Keratinocyte (primary cell): ENCODE results near the gene YPEL1. TPM values are rescaled to one million over a fixed set of nuclear protein-coding genes. Genes with fewer than 3 reads are reported as not detected.

Experiments
- DNase-seq: peaks from one replicate; pipeline ENCODE4 v3.0.0-alpha.2; 2011; ENCODE audit warnings: low read depth, missing footprints, low spot score
- FAIRE-seq: peaks from 2 replicates; lab custom pipeline; 2011; peaks lifted over from hg19 to GRCh38; lab: Jason Lieb, UNC
- H2AFZ ChIP-seq: 2 replicates; pipeline ENCODE4 v1.6.0; 2012; ENCODE audit warnings: low read length, control low read depth, inconsistent platforms; ENCODE audit not compliant: control insufficient read depth
- H3K27ac ChIP-seq: 2 replicates; pipeline ENCODE4 v1.5.1; 2011; ENCODE audit warnings: low read length; ENCODE audit not compliant: control insufficient read depth, insufficient read depth
- H3K27me3 ChIP-seq: 3 replicates; pipeline ENCODE4 v1.6.0; 2011; ENCODE audit warnings: low read length; ENCODE audit not compliant: control insufficient read depth, insufficient read depth; ENCODE audit errors: extremely low read depth
- H3K36me3 ChIP-seq, 2 experiments: 2 replicates in 1 of 2; 3 replicates in 1 of 2; pipeline ENCODE4 v1.5.1; 2011; ENCODE audit warnings: low read length in 2 of 2, mild to moderate bottlenecking in 1 of 2; ENCODE audit not compliant: control insufficient read depth in 2 of 2, insufficient read depth in 2 of 2; ENCODE audit errors: extremely low read depth in 1 of 2
- H3K4me1 ChIP-seq: 3 replicates; pipeline ENCODE4 v1.5.1; 2011; ENCODE audit warnings: low read length; ENCODE audit not compliant: control insufficient read depth, insufficient read depth; ENCODE audit errors: extremely low read depth
- H3K4me2 ChIP-seq: 3 replicates; pipeline ENCODE4 v1.6.0; 2011; ENCODE audit warnings: low read depth, low read length; ENCODE audit not compliant: control insufficient read depth, insufficient read depth; ENCODE audit errors: extremely low read depth
- H3K4me3 ChIP-seq, 3 experiments: fragments of 200-600 bp in 1 of 3; sonication (generic) in 1 of 3; 2 replicates in 2 of 3; 3 replicates in 1 of 3; pipeline ENCODE4 v1.5.1; 2011 to 2016; ENCODE audit warnings: low read length in 3 of 3, mild to moderate bottlenecking in 3 of 3, control low read depth in 2 of 3, inconsistent platforms in 1 of 3, low read depth in 1 of 3, mixed read lengths in 1 of 3, mixed run types in 1 of 3, moderate library complexity in 1 of 3; ENCODE audit not compliant: control insufficient read depth in 2 of 3, insufficient read depth in 2 of 3; ENCODE audit errors: extremely low read depth in 1 of 3
- H3K79me2 ChIP-seq: 2 replicates; pipeline ENCODE4 v1.6.0; 2012; ENCODE audit warnings: low read length; ENCODE audit not compliant: control insufficient read depth, insufficient read depth
- H3K9ac ChIP-seq: 3 replicates; pipeline ENCODE4 v1.6.0; 2011; ENCODE audit warnings: low read length; ENCODE audit not compliant: control insufficient read depth, insufficient read depth; ENCODE audit errors: extremely low read depth
- H3K9me1 ChIP-seq: 3 replicates; pipeline ENCODE4 v1.6.0; 2011; ENCODE audit warnings: low read length; ENCODE audit not compliant: control insufficient read depth, insufficient read depth; ENCODE audit errors: extremely low read depth
- H3K9me3 ChIP-seq: 2 replicates; pipeline ENCODE4 v1.5.1; 2012; ENCODE audit warnings: low read depth, low read length; ENCODE audit not compliant: control insufficient read depth
- H4K20me1 ChIP-seq: 3 replicates; pipeline ENCODE4 v1.6.0; 2011; ENCODE audit warnings: low read length; ENCODE audit not compliant: control insufficient read depth, insufficient read depth; ENCODE audit errors: extremely low read depth
- EZH2 ChIP-seq: IDR thresholded peaks from one replicate; pipeline ENCODE4 v1.6.1; 2012; ENCODE audit warnings: inconsistent platforms, mild to moderate bottlenecking, low read length, moderate library complexity
- dilution Hi-C: fragments of 300-500 bp; cut with MboI; formaldehyde crosslinking; loops from one replicate; pipeline ENCODE4 v1.7.0; 2020; ENCODE audit warnings: low sequenced_read_pairs; ENCODE audit not compliant: extremely low pct_ligation_motif_present
- polyA plus RNA-seq, 5 experiments: library from polyadenylated mRNA; depleted of rRNA in 3 of 5; stranded (reverse) in 3 of 5; stranded (forward) in 1 of 5; unstranded in 1 of 5; fragments of >200 nt; gene quantifications; 1 replicate in 1 of 5; 2 replicates in 3 of 5; 3 replicates in 1 of 5; pipeline versions ENCODE4 v1.2.1 to v1.2.3, GENCODE V29; 2011 to 2012; ENCODE audit warnings: missing spikeins in 2 of 5, low read depth in 1 of 5, low replicate concordance in 1 of 5
- TF ChIP-seq, protein P1 (sequence below), 3 experiments: IDR thresholded peaks in 1 of 3; conservative IDR thresholded peaks in 1 of 3; optimal IDR thresholded peaks in 1 of 3; 2 replicates in 2 of 3; 3 replicates in 1 of 3; pipeline versions ENCODE3 to v1.5.1; 2011; ENCODE audit warnings: low read length in 3 of 3, mild to moderate bottlenecking in 3 of 3, moderate library complexity in 2 of 3, control low read depth in 1 of 3, inconsistent platforms in 1 of 3; ENCODE audit not compliant: insufficient read depth in 2 of 3; ENCODE audit errors: extremely low read depth in 1 of 3

Gene YPEL1
- polyA plus RNA-seq, 1 donor (not counting 4 experiments of a cell fraction or from before 2014, with no cell fraction given) = 0.03 TPM

DNA sequence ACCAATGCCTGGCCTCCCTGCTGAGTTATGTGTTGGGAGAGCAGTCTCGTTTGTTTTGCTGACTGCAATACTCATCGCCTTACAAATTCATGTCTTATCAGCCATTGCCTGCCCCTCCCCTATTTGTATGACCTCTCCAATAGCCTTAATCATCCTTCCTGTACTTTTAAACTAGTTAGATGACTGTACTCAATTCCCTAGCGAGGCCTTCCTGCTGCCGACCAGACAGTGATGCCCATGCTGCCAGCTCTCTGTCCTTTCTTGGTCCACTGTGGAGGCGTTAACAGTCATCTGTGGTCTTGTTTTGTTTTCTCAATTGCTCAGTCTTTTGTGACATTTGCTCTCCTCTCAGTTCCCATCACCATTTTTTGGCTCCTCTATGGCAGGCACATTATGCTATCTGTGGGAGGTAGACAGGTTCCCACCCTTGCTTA lies 20.3 kb upstream of the YPEL1 start:
- peaks cover 4 to 18% of the 10 kb centered on the region in 2 experiments for H3K36me3 ChIP-seq
- dilution Hi-C loops = no loop called here
- no peak overlapping the region for H3K27ac ChIP-seq
- H2AFZ ChIP-seq = no peak overlapping the region
- no peak for DNase-seq
- no peaks in the 10 kb centered on the region for H3K9me1 ChIP-seq
- no peaks in the 10 kb centered on the region for H3K79me2 ChIP-seq
- no peak overlapping the region for H3K9ac ChIP-seq
- no peak for FAIRE-seq
- no peak overlapping the region for H3K4me2 ChIP-seq
- H4K20me1 ChIP-seq = no peaks in the 10 kb centered on the region
- H3K4me1 ChIP-seq = peaks cover 6% of the 10 kb centered on the region
- TF ChIP-seq, protein P1, sequence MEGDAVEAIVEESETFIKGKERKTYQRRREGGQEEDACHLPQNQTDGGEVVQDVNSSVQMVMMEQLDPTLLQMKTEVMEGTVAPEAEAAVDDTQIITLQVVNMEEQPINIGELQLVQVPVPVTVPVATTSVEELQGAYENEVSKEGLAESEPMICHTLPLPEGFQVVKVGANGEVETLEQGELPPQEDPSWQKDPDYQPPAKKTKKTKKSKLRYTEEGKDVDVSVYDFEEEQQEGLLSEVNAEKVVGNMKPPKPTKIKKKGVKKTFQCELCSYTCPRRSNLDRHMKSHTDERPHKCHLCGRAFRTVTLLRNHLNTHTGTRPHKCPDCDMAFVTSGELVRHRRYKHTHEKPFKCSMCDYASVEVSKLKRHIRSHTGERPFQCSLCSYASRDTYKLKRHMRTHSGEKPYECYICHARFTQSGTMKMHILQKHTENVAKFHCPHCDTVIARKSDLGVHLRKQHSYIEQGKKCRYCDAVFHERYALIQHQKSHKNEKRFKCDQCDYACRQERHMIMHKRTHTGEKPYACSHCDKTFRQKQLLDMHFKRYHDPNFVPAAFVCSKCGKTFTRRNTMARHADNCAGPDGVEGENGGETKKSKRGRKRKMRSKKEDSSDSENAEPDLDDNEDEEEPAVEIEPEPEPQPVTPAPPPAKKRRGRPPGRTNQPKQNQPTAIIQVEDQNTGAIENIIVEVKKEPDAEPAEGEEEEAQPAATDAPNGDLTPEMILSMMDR (optimal IDR thresholded peaks at IDR 0.05 in 1 of 3, IDR thresholded peaks at IDR 0.05 in 1 of 3, conservative IDR thresholded peaks at IDR 0.05 in 1 of 3; ENCODE audit: extremely low read depth in 1 of 3, insufficient read depth in 2 of 3, low read length in 3 of 3) = no peak
- TF ChIP-seq EZH2 = no peak
- H3K27me3 ChIP-seq = no peaks in the 10 kb centered on the region
- H3K9me3 ChIP-seq = no peaks in the 10 kb centered on the region
- no peak overlapping the region for H3K4me3 ChIP-seq

DNA sequence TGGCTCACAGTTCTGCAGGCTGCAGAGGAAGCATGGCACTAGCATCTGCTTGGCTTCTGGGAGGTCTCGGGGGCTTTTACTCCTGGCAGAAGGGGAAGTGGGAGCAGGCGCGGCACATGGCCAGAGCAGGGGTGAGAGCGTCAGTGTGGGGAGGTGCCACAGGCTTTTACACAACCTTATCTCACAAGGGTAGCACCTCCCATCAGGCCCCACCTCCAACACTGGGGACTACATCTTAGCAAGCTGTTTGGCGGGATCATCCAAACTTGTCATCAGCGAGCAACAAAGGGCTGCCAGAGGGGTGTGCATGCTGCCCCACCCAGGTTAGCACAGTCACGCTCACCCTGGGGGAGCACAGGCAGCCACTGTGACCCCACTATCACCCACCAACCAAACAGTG lies 18.9 kb upstream of the YPEL1 start:
- H3K79me2 ChIP-seq = no peaks in the 10 kb centered on the region
- no peak overlapping the region for H3K9ac ChIP-seq
- H3K9me3 ChIP-seq = no peaks in the 10 kb centered on the region
- no peak overlapping the region for H3K27ac ChIP-seq
- H3K4me2 ChIP-seq = no peak overlapping the region
- FAIRE-seq = no peak
- TF ChIP-seq EZH2 = no peak
- TF ChIP-seq, protein P1 (optimal IDR thresholded peaks at IDR 0.05 in 1 of 3, IDR thresholded peaks at IDR 0.05 in 1 of 3, conservative IDR thresholded peaks at IDR 0.05 in 1 of 3; ENCODE audit: extremely low read depth in 1 of 3, insufficient read depth in 2 of 3, low read length in 3 of 3) = no peak
- no peak for DNase-seq
- dilution Hi-C loops = no loop called here
- H2AFZ ChIP-seq = no peak overlapping the region
- H3K9me1 ChIP-seq = no peaks in the 10 kb centered on the region
- no peak overlapping the region for H3K4me3 ChIP-seq
- H3K4me1 ChIP-seq = peaks cover 6% of the 10 kb centered on the region
- H4K20me1 ChIP-seq = no peaks in the 10 kb centered on the region
- H3K36me3 ChIP-seq = peaks cover 4 to 18% of the 10 kb centered on the region in 2 experiments
- H3K27me3 ChIP-seq = no peaks in the 10 kb centered on the region
